ENCODE data around the gene GSDME. TPM values are rescaled to one million over a fixed set of nuclear protein-coding genes. Genes with fewer than 3 reads are reported as not detected.

The GSDME gene
- total RNA-seq, 1 experiment from 2014 or later, result 5.5 TPM

GRCh38 chr7:24756545-24757352 is 515 bp downstream of the GSDME start:
- Histone ChIP-seq H4K20me1 (ENCODE audit: control insufficient read depth, insufficient read depth, insufficient read length) (no peaks in the 10 kb centered on the region), H2BK12ac (ENCODE audit: insufficient read length, low read depth, low read length) (peak overlapping the region; percentile 38), H2BK120ac (ENCODE audit: low read depth, low read length, poor library complexity, severe bottlenecking) (no peak overlapping the region), H2BK5ac (ENCODE audit: insufficient read length, low read length) (no peak overlapping the region), H4K8ac (replicated peaks; ENCODE audit: insufficient read length, low read depth, low read length) (no peak overlapping the region), H3K4me2 (ENCODE audit: insufficient read depth, insufficient read length, low read length) (peak overlapping the region; percentile 69), H3K27ac (ENCODE audit: insufficient read length, low read depth, low read length) (no peak overlapping the region), H2BK15ac (ENCODE audit: low read depth, low read length) (no peak overlapping the region), H3K27me3 (ENCODE audit: insufficient read depth, low read length) (peaks cover 26% of the 10 kb centered on the region; the same call in 1 of the 2 replicates), H4K91ac (ENCODE audit: insufficient read length, low read depth, low read length) (no peak overlapping the region), H3T11ph (ENCODE audit: low read length) (no peak overlapping the region), H3K23me2 (ENCODE audit: insufficient read length, low read depth, low read length, poor library complexity, severe bottlenecking) (peaks cover 12% of the 10 kb centered on the region), H3K18ac (ENCODE audit: insufficient read length, low read depth, low read length) (peak overlapping the region; percentile 58), H3K9ac (ENCODE audit: extremely low read depth, insufficient read length, low read length) (peak overlapping the region; percentile 33), H3K23ac (ENCODE audit: insufficient read length, low read depth, low read length) (no peak overlapping the region), H3K56ac (ENCODE audit: insufficient read length, low read depth, low read length) (no peak overlapping the region), H3K79me2 (ENCODE audit: insufficient read depth, low read length) (no peaks in the 10 kb centered on the region), H3K9me3 (ENCODE audit: control insufficient read depth, low read depth, low read length) (no peaks in the 10 kb centered on the region), H3K4me1 (ENCODE audit: insufficient read depth, low read length) (peaks cover 3% of the 10 kb centered on the region; the same call in 1 of the 2 replicates), H4K5ac (ENCODE audit: insufficient read length, low read depth, low read length) (no peak overlapping the region), H3K79me1 (ENCODE audit: insufficient read depth, low read depth, low read length, poor library complexity, severe bottlenecking) (no peaks in the 10 kb centered on the region), H2AFZ (ENCODE audit: low read length) (no peak overlapping the region), H3K4ac (ENCODE audit: low read depth, low read length) (no peak overlapping the region), H3K14ac (ENCODE audit: insufficient read depth, low read length) (peak overlapping the region; percentile 85), H2BK20ac (ENCODE audit: low read depth, low read length, poor library complexity, severe bottlenecking) (no peak overlapping the region), H2AK5ac (ENCODE audit: insufficient read length, low read length) (no peak overlapping the region)
- Mint-ChIP-seq H3K9me3 (no peaks in the 10 kb centered on the region), H3K36me3 (ENCODE audit: insufficient read depth in 1 of 3, low read depth in 3 of 3) (no peaks in the 10 kb centered on the region), H3K27ac (no peak overlapping the region), H3K27me3 (ENCODE audit: low read depth) (peaks cover 67% of the 10 kb centered on the region), H3K4me1 (peaks cover 20 to 29% of the 10 kb centered on the region in 2 experiments), H3K4me3 (peak overlapping the region; percentile 80 to 92)
- no CpG with 5 or more reads among the region's 54 CpGs for WGBS (ENCODE audit: extremely low coverage, insufficient read length, low lambda C conversion rate)
- TF ChIP-seq CTCF (conservative IDR thresholded peaks at IDR 0.05), result no peak
- DNase-seq, result peak; percentile 76

Data from H9 (cell line).